Hematopoietic multipotent progenitor cell treated with erythropoietin and hydrocortisone succinate and interleukin-3 and kit ligand, for 15 days (in vitro differentiated cells): ENCODE data around the gene SGIP1.

Experiments
- DNase-seq: peaks from one replicate; pipeline ENCODE4 v3.0.0-alpha.2; 2015; ENCODE audit warnings: low spot score

The SGIP1 gene

GRCh38 chr1:66521721-66522365 is 12.1 kb upstream of the SGIP1 start:
- DNase-seq = no peak

GRCh38 chr1:66523562-66523961 is 10.4 kb upstream of the SGIP1 start:
- DNase-seq = no peak

- no peak for DNase-seq
These were observed 8.9 kb upstream of the SGIP1 start for GRCh38 chr1:66525086-66525485.

- no peak for DNase-seq
These were observed 7.9 kb upstream of the SGIP1 start for GRCh38 chr1:66526036-66526435.

- no peak for DNase-seq
These were observed 7.0 kb upstream of the SGIP1 start for GRCh38 chr1:66526991-66527390.

- DNase-seq = no peak
These were observed 6.3 kb upstream of the SGIP1 start for GRCh38 chr1:66527686-66528085.

GRCh38 chr1:66528580-66528979 is 5.4 kb upstream of the SGIP1 start:
- no peak for DNase-seq

GRCh38 chr1:66532214-66532613 is 1.7 kb upstream of the SGIP1 start:
- no peak for DNase-seq

GRCh38 chr1:66532798-66533783 is 862 bp upstream of the SGIP1 start:
- DNase-seq = peak; percentile 42

GRCh38 chr1:66535061-66535460 is 1.1 kb downstream of the SGIP1 start:
- DNase-seq = no peak

GRCh38 chr1:66535853-66536252 is 1.9 kb downstream of the SGIP1 start:
- DNase-seq = no peak

- no peak for DNase-seq
These were observed 3.8 kb downstream of the SGIP1 start for GRCh38 chr1:66537718-66538117.

- DNase-seq = no peak
These were observed 5.5 kb downstream of the SGIP1 start for GRCh38 chr1:66539491-66539890.

GRCh38 chr1:66540434-66541032 is 6.6 kb downstream of the SGIP1 start:
- no peak for DNase-seq

- DNase-seq = no peak
These were observed 8.4 kb downstream of the SGIP1 start for GRCh38 chr1:66542314-66542713.

- no peak for DNase-seq
These were observed 9.1 kb downstream of the SGIP1 start for GRCh38 chr1:66542811-66543767.

GRCh38 chr1:66546047-66546810 is 12.3 kb downstream of the SGIP1 start:
- DNase-seq = no peak

- DNase-seq = no peak
These were observed 15.1 kb downstream of the SGIP1 start for GRCh38 chr1:66549017-66549416.

- no peak for DNase-seq
These were observed 16.3 kb downstream of the SGIP1 start for GRCh38 chr1:66550243-66550642.

GRCh38 chr1:66552287-66552686 is 18.3 kb downstream of the SGIP1 start:
- no peak for DNase-seq

GRCh38 chr1:66552829-66553228 is 18.9 kb downstream of the SGIP1 start:
- DNase-seq = no peak
